H9 (cell line): ENCODE measurements around the gene TNNT1. TPM values are rescaled to one million over a fixed set of nuclear protein-coding genes. Genes with fewer than 3 reads are reported as not detected.

Experiments used
- DNase-seq: peaks from one replicate; pipeline ENCODE4 v3.0.0-alpha.2; 2017
- H2AFZ ChIP-seq: one replicate; pipeline ENCODE4 v1.6.1; 2013; ENCODE audit warnings: mild to moderate bottlenecking, low read length, control low read depth, moderate library complexity
- H2AK5ac ChIP-seq: 2 replicates; pipeline ENCODE4 v1.6.1; 2013; ENCODE audit warnings: low read length, control low read depth, mixed read lengths; ENCODE audit not compliant: insufficient read length
- H2BK120ac ChIP-seq: one replicate; pipeline ENCODE4 v1.6.1; 2013; ENCODE audit warnings: low read depth, mild to moderate bottlenecking, low read length, control low read depth, inconsistent platforms; ENCODE audit not compliant: poor library complexity, severe bottlenecking
- H2BK12ac ChIP-seq: 2 replicates; pipeline ENCODE4 v1.6.1; 2013; ENCODE audit warnings: low read length, control low read depth, mixed read lengths, low read depth; ENCODE audit not compliant: insufficient read length
- H2BK15ac ChIP-seq: 2 replicates; pipeline ENCODE4 v1.6.1; 2013; ENCODE audit warnings: low read depth, low read length, control low read depth
- H2BK20ac ChIP-seq: one replicate; pipeline ENCODE4 v1.6.1; 2013; ENCODE audit warnings: low read depth, mild to moderate bottlenecking, low read length, control low read depth, inconsistent platforms; ENCODE audit not compliant: poor library complexity, severe bottlenecking
- H2BK5ac ChIP-seq: 2 replicates; pipeline ENCODE4 v1.6.1; 2013; ENCODE audit warnings: low read length, control low read depth, mixed read lengths; ENCODE audit not compliant: insufficient read length
- H3K14ac ChIP-seq: 2 replicates; pipeline ENCODE4 v1.6.1; 2013; ENCODE audit warnings: low read length, control low read depth; ENCODE audit not compliant: insufficient read depth
- H3K18ac ChIP-seq: 2 replicates; pipeline ENCODE4 v1.6.1; 2013; ENCODE audit warnings: low read depth, mild to moderate bottlenecking, mixed read lengths, low read length, control low read depth; ENCODE audit not compliant: insufficient read length
- H3K23ac ChIP-seq: 2 replicates; pipeline ENCODE4 v1.6.1; 2013; ENCODE audit warnings: low read length, control low read depth, mixed read lengths, low read depth; ENCODE audit not compliant: insufficient read length
- H3K23me2 ChIP-seq: 2 replicates; pipeline ENCODE4 v1.6.1; 2013; ENCODE audit warnings: low read depth, mild to moderate bottlenecking, mixed read lengths, low read length, control low read depth; ENCODE audit not compliant: insufficient read length, poor library complexity, severe bottlenecking
- H3K27ac ChIP-seq: 2 replicates; pipeline ENCODE4 v1.5.1; 2013; ENCODE audit warnings: low read length, control low read depth, mixed read lengths, low read depth; ENCODE audit not compliant: insufficient read length
- H3K27me3 ChIP-seq: 2 replicates; pipeline ENCODE4 v1.6.1; 2013; ENCODE audit warnings: low read length, control low read depth, inconsistent platforms; ENCODE audit not compliant: insufficient read depth
- H3K4ac ChIP-seq: 2 replicates; pipeline ENCODE4 v1.6.1; 2013; ENCODE audit warnings: low read depth, mild to moderate bottlenecking, control low read depth, inconsistent platforms, low read length, moderate library complexity
- H3K4me1 ChIP-seq: 2 replicates; pipeline ENCODE4 v1.6.1; 2013; ENCODE audit warnings: low read length, control low read depth, inconsistent platforms; ENCODE audit not compliant: insufficient read depth
- H3K4me2 ChIP-seq: 2 replicates; pipeline ENCODE4 v1.6.1; 2013; ENCODE audit warnings: low read length, control low read depth, mixed read lengths; ENCODE audit not compliant: insufficient read length, insufficient read depth
- H3K56ac ChIP-seq: 2 replicates; pipeline ENCODE4 v1.6.1; 2013; ENCODE audit warnings: low read depth, mild to moderate bottlenecking, mixed read lengths, low read length, control low read depth; ENCODE audit not compliant: insufficient read length
- H3K79me1 ChIP-seq: 2 replicates; pipeline ENCODE4 v1.6.1; 2013; ENCODE audit warnings: low read depth, mild to moderate bottlenecking, moderate library complexity, low read length, control low read depth, inconsistent platforms; ENCODE audit not compliant: insufficient read depth, poor library complexity, severe bottlenecking
- H3K79me2 ChIP-seq: 2 replicates; pipeline ENCODE4 v1.6.1; 2013; ENCODE audit warnings: low read length, control low read depth, inconsistent platforms; ENCODE audit not compliant: insufficient read depth
- H3K9ac ChIP-seq: 2 replicates; pipeline ENCODE4 v1.6.1; 2013; ENCODE audit warnings: low read length, control low read depth, mixed read lengths; ENCODE audit not compliant: insufficient read length; ENCODE audit errors: extremely low read depth
- H3K9me3 ChIP-seq: one replicate; pipeline ENCODE4 v1.6.1; 2013; ENCODE audit warnings: low read depth, low read length, inconsistent platforms; ENCODE audit not compliant: control insufficient read depth
- H3T11ph ChIP-seq: one replicate; pipeline ENCODE4 v1.6.1; 2013; ENCODE audit warnings: mild to moderate bottlenecking, low read length, control low read depth, inconsistent platforms
- H4K20me1 ChIP-seq: one replicate; pipeline ENCODE4 v1.6.1; 2013; ENCODE audit not compliant: control insufficient read depth, insufficient read length, insufficient read depth
- H4K5ac ChIP-seq: 2 replicates; pipeline ENCODE4 v1.6.1; 2013; ENCODE audit warnings: low read depth, mild to moderate bottlenecking, mixed read lengths, low read length, control low read depth; ENCODE audit not compliant: insufficient read length
- H4K8ac ChIP-seq: replicated peaks from 2 replicates; pipeline ENCODE4 v1.6.1; 2013; ENCODE audit warnings: low read length, control low read depth, mixed read lengths, low read depth; ENCODE audit not compliant: insufficient read length
- H4K91ac ChIP-seq: 2 replicates; pipeline ENCODE4 v1.6.1; 2013; ENCODE audit warnings: low read depth, mild to moderate bottlenecking, moderate library complexity, mixed read lengths, low read length, control low read depth; ENCODE audit not compliant: insufficient read length
- H3K27ac Mint-ChIP-seq, 3 experiments: 2 replicates in 2 of 3; 3 replicates in 1 of 3; pipeline ENCODE4 v1.8.0; 2020 to 2021; ENCODE audit warnings: mixed read lengths in 3 of 3, mild to moderate bottlenecking in 1 of 3, moderate library complexity in 1 of 3
- H3K27me3 Mint-ChIP-seq: 2 replicates; pipeline ENCODE4 v1.8.0; 2021; ENCODE audit warnings: low read depth, mild to moderate bottlenecking, moderate library complexity, mixed read lengths
- H3K36me3 Mint-ChIP-seq, 3 experiments: 2 replicates in 2 of 3; 3 replicates in 1 of 3; pipeline ENCODE4 v1.8.0; 2020 to 2021; ENCODE audit warnings: low read depth in 3 of 3, mixed read lengths in 3 of 3; ENCODE audit not compliant: insufficient read depth in 1 of 3
- H3K4me1 Mint-ChIP-seq, 2 experiments: 2 replicates each; pipeline ENCODE4 v1.8.0; 2020; ENCODE audit warnings: mixed read lengths in 2 of 2
- H3K4me3 Mint-ChIP-seq, 2 experiments: 2 replicates in 1 of 2; 3 replicates in 1 of 2; pipeline ENCODE4 v1.8.0; 2020 to 2021; ENCODE audit warnings: mild to moderate bottlenecking in 2 of 2, mixed read lengths in 2 of 2, moderate library complexity in 1 of 2
- H3K9me3 Mint-ChIP-seq, 2 experiments: 2 replicates in 1 of 2; 3 replicates in 1 of 2; pipeline ENCODE4 v1.8.0; 2020; ENCODE audit warnings: mild to moderate bottlenecking in 2 of 2, mixed read lengths in 2 of 2, moderate library complexity in 1 of 2
- CTCF ChIP-seq: fragments of 200-600 bp; sonication (generic); conservative IDR thresholded peaks from 3 replicates; pipeline ENCODE4 v1.8.0; 2021; ENCODE audit warnings: antibody characterized with exemption, mild to moderate bottlenecking
- WGBS: extraction: QIAGEN DNeasy Blood & Tissue Kit; methylation state at CpG from one replicate; pipeline ENCODE4 v1.1.7; 2013; ENCODE audit warnings: missing lambda C conversion rate, low lambda C conversion rate, mixed read lengths; ENCODE audit not compliant: insufficient read length; ENCODE audit errors: extremely low coverage; 5-methylcytosine and 5-hydroxymethylcytosine counted together
- total RNA-seq: library from RNA; stranded (reverse); gene quantifications from 2 replicates; pipeline ENCODE4 v1.2.1, GENCODE V29; 2021

Gene TNNT1
- total RNA-seq, 1 experiment from 2014 or later, result 127 TPM

- H2BK120ac ChIP-seq, result no peak overlapping the region
- no peak overlapping the region for H2BK12ac ChIP-seq
- no peaks in the 10 kb centered on the region for H3K9me3 ChIP-seq
- no peaks in the 10 kb centered on the region for H3K27me3 ChIP-seq
- Mint-ChIP-seq H3K4me3 (no peak overlapping the region; a peak in 1 of 5 replicates), H3K27me3 (no peaks in the 10 kb centered on the region), H3K27ac (peak overlapping the region in 1 of 3 experiments; percentile 55; a peak in 1 of 7 replicates), H3K4me1 (peaks cover 16 to 35% of the 10 kb centered on the region in 2 experiments), H3K36me3 (peaks cover 10 to 51% (median 27%) of the 10 kb centered on the region in 3 experiments), H3K9me3 (no peaks in the 10 kb centered on the region)
- no peaks in the 10 kb centered on the region for H4K20me1 ChIP-seq
- H2BK20ac ChIP-seq, result no peak overlapping the region
- H3K79me2 ChIP-seq, result no peaks in the 10 kb centered on the region
- H2AK5ac ChIP-seq, result no peak overlapping the region
- no peak overlapping the region for H3K4me2 ChIP-seq
- no peak overlapping the region for H3K56ac ChIP-seq
- no peaks in the 10 kb centered on the region for H3K23me2 ChIP-seq
- H2BK15ac ChIP-seq, result no peak overlapping the region
- no CpG with 5 or more reads among the region's 25 CpGs for WGBS
- no peak overlapping the region for H4K91ac ChIP-seq
- no peak overlapping the region for H3K4ac ChIP-seq
- H2BK5ac ChIP-seq, result no peak overlapping the region
- no peak overlapping the region; the same call in 1 of the 2 replicates for H3K14ac ChIP-seq
- no peak for DNase-seq
- H3K18ac ChIP-seq, result no peak overlapping the region
- no peak overlapping the region for H3K23ac ChIP-seq
- H2AFZ ChIP-seq, result no peak overlapping the region
- H3K4me1 ChIP-seq, result no peaks in the 10 kb centered on the region
- H3K79me1 ChIP-seq, result no peaks in the 10 kb centered on the region
- no peak for TF ChIP-seq CTCF
- no peak overlapping the region for H4K8ac ChIP-seq
- no peak overlapping the region for H3K9ac ChIP-seq
- no peak overlapping the region for H4K5ac ChIP-seq
- no peak overlapping the region for H3T11ph ChIP-seq
- H3K27ac ChIP-seq, result no peak overlapping the region
Observed at GRCh38 chr19:55133639-55134444, 15.2 kb downstream of the TNNT1 start.
